ENCODE measurements around the gene TMEM86A. TPM values are rescaled to one million over a fixed set of nuclear protein-coding genes. Genes with fewer than 3 reads are reported as not detected.

TMEM86A gene
- total and polyA plus RNA-seq, 12 donors, result 1.8 to 22.7 (median 8.3) TPM

GRCh38 chr11:18700872-18701271 lies 2.3 kb downstream of the TMEM86A start:
- TF ChIP-seq POLR2A (IDR thresholded peaks at IDR 0.05) (no peak), CTCF (IDR thresholded peaks at IDR 0.05) (no peak)
- 85 to 93% (median 87%) methylated on average over 7 of the region's 7 CpGs for WGBS, 4 donors
- Histone ChIP-seq H3K27ac (peak overlapping the region in 1 of 5 donors; percentile 93), H3K9me3 (replicated peaks in 1 of 3) (no peaks in the 10 kb centered on the region), H3K4me3 (no peak overlapping the region), H3K4me1 (replicated peaks in 1 of 2) (peaks cover 16 to 24% of the 10 kb centered on the region in 2 donors), H3K27me3 (no peaks in the 10 kb centered on the region), H3K36me3 (replicated peaks in 1 of 2) (peaks cover 0 to 6% of the 10 kb centered on the region in 2 donors)
- intact Hi-C loops (cut with DNase I), result no loop called here
- DNase-seq, result no peak

GRCh38 chr11:18701614-18702216 lies 3.1 kb downstream of the TMEM86A start:
- peaks cover 0 to 6% of the 10 kb centered on the region in 2 donors for H3K36me3 ChIP-seq (replicated peaks in 1 of 2)
- peaks cover 17 to 25% of the 10 kb centered on the region in 2 donors for H3K4me1 ChIP-seq (replicated peaks in 1 of 2)
- WGBS, 4 donors, result 87 to 95% (median 93%) methylated on average over 13 to 17 of the region's 17 CpGs
- TF ChIP-seq POLR2A (IDR thresholded peaks at IDR 0.05), result no peak
- TF ChIP-seq CTCF (IDR thresholded peaks at IDR 0.05), result no peak
- intact Hi-C loops (cut with DNase I), result no loop called here
- no peak overlapping the region for H3K4me3 ChIP-seq
- H3K27ac ChIP-seq, result no peak overlapping the region
- DNase-seq, result no peak
- H3K27me3 ChIP-seq, result no peaks in the 10 kb centered on the region
- H3K9me3 ChIP-seq (replicated peaks in 1 of 3), result no peaks in the 10 kb centered on the region

- H3K4me3 ChIP-seq, result no peak overlapping the region
- no peak for TF ChIP-seq POLR2A (IDR thresholded peaks at IDR 0.05)
- TF ChIP-seq CTCF (IDR thresholded peaks at IDR 0.05), result no peak
- no peak overlapping the region for H3K27ac ChIP-seq
- intact Hi-C loops (cut with DNase I), result no loop called here
- no peaks in the 10 kb centered on the region for H3K9me3 ChIP-seq (replicated peaks in 1 of 3)
- 40 to 100% (median 83%) methylated on average over 1 to 2 of the region's 2 CpGs for WGBS, 4 donors
- no peaks in the 10 kb centered on the region for H3K27me3 ChIP-seq
- DNase-seq, result no peak
- peaks cover 17 to 25% of the 10 kb centered on the region in 2 donors for H3K4me1 ChIP-seq (replicated peaks in 1 of 2)
- peaks cover 0 to 6% of the 10 kb centered on the region in 2 donors for H3K36me3 ChIP-seq (replicated peaks in 1 of 2)
These were observed 4.6 kb downstream of the TMEM86A start for GRCh38 chr11:18703001-18703763.

GRCh38 chr11:18704045-18704645 lies 5.6 kb downstream of the TMEM86A start:
- H3K9me3 ChIP-seq (replicated peaks in 1 of 3), result no peaks in the 10 kb centered on the region
- no peak for TF ChIP-seq CTCF (IDR thresholded peaks at IDR 0.05)
- TF ChIP-seq POLR2A (IDR thresholded peaks at IDR 0.05), result no peak
- H3K36me3 ChIP-seq (replicated peaks in 1 of 2), result peaks cover 0 to 6% of the 10 kb centered on the region in 2 donors
- no peaks in the 10 kb centered on the region for H3K27me3 ChIP-seq
- no peak overlapping the region for H3K4me3 ChIP-seq
- H3K27ac ChIP-seq, result no peak overlapping the region
- peaks cover 14 to 25% of the 10 kb centered on the region in 2 donors for H3K4me1 ChIP-seq (replicated peaks in 1 of 2)
- intact Hi-C loops (cut with DNase I), result no loop called here
- no peak for DNase-seq
- 86 to 92% (median 88%) methylated on average over 4 to 5 of the region's 5 CpGs for WGBS, 4 donors
